Measurements from ENCODE around the gene LCE1F.

- TF ChIP-seq EZH2 (IDR thresholded peaks at IDR 0.05; ENCODE audit: low read depth) = no peak
- no peak for TF ChIP-seq CTCF (conservative IDR thresholded peaks at IDR 0.05)
Observed at GRCh38 chr1:152758636-152759035, 16.3 kb upstream of the LCE1F start.

Measured in PC-9 (cell line).